HUES6 (cell line): ENCODE results near the gene GPATCH8.
"Not testable (repeated sequence)": the region's sequence is repeated elsewhere in the genome, so short reads cannot be mapped to it uniquely, and the experiment has no call there.

Experiments
- H3K27ac ChIP-seq: 2 replicates; pipeline ENCODE4 v1.7.0; 2013; ENCODE audit warnings: low read depth, mild to moderate bottlenecking, low read length, inconsistent platforms
- H3K27me3 ChIP-seq: 2 replicates; pipeline ENCODE4 v1.6.1; 2013; ENCODE audit warnings: low read length; ENCODE audit not compliant: control insufficient read depth, insufficient read depth
- H3K36me3 ChIP-seq: 2 replicates; pipeline ENCODE4 v1.6.1; 2013; ENCODE audit warnings: low read length; ENCODE audit not compliant: control insufficient read depth, insufficient read depth
- H3K4me1 ChIP-seq: 2 replicates; pipeline ENCODE4 v1.6.1; 2013; ENCODE audit warnings: low read length; ENCODE audit not compliant: control insufficient read depth, insufficient read depth
- H3K4me3 ChIP-seq: 2 replicates; pipeline ENCODE4 v1.5.1; 2013; ENCODE audit warnings: low read depth, low read length
- H3K9ac ChIP-seq: one replicate; pipeline ENCODE4 v1.6.1; 2013; ENCODE audit warnings: mild to moderate bottlenecking, low read length
- H3K9me3 ChIP-seq: 2 replicates; pipeline ENCODE4 v1.6.1; 2013; ENCODE audit warnings: low read depth, low read length; ENCODE audit not compliant: control insufficient read depth, insufficient read depth

GPATCH8 gene

GRCh38 chr17:44409309-44410028, 93.7 kb downstream of the GPATCH8 start:
- Histone ChIP-seq H3K4me3 (no peak overlapping the region), H3K4me1 (no peaks in the 10 kb centered on the region), H3K27ac (no peak overlapping the region)

GRCh38 chr17:44408786-44409185, 94.4 kb downstream of the GPATCH8 start:
- Histone ChIP-seq H3K27me3 (no peaks in the 10 kb centered on the region), H3K9me3 (no peaks in the 10 kb centered on the region), H3K27ac (no peak overlapping the region), H3K4me3 (no peak overlapping the region), H3K36me3 (peaks cover 16% of the 10 kb centered on the region; the same call in 1 of the 2 replicates), H3K4me1 (no peaks in the 10 kb centered on the region), H3K9ac (no peak overlapping the region)

More at GRCh38 chr17:44409309-44410028, 93.7 kb downstream of the GPATCH8 start:
- Histone ChIP-seq H3K36me3 (peaks cover 13% of the 10 kb centered on the region; the same call in 1 of the 2 replicates), H3K27me3 (no peaks in the 10 kb centered on the region), H3K9me3 (no peaks in the 10 kb centered on the region), H3K9ac (no peak overlapping the region)

GRCh38 chr17:44402564-44403172, 100.5 kb downstream of the GPATCH8 start:
- H3K4me1 ChIP-seq: no peaks in the 10 kb centered on the region
- H3K9ac ChIP-seq: no peak overlapping the region
- no peaks in the 10 kb centered on the region for H3K9me3 ChIP-seq
- peaks cover 62% of the 10 kb centered on the region for H3K36me3 ChIP-seq
- no peak overlapping the region for H3K4me3 ChIP-seq
- H3K27me3 ChIP-seq: no peaks in the 10 kb centered on the region
- no peak overlapping the region for H3K27ac ChIP-seq

- H3K9me3 ChIP-seq: no peaks in the 10 kb centered on the region
- H3K27me3 ChIP-seq: no peaks in the 10 kb centered on the region
- H3K27ac ChIP-seq: no peak overlapping the region
- H3K4me3 ChIP-seq: no peak overlapping the region
- peaks cover 68% of the 10 kb centered on the region for H3K36me3 ChIP-seq
- H3K4me1 ChIP-seq: no peaks in the 10 kb centered on the region
- H3K9ac ChIP-seq: no peak overlapping the region
These were observed 102.9 kb downstream of the GPATCH8 start for GRCh38 chr17:44400226-44400847.

- no peak overlapping the region for H3K27ac ChIP-seq
- peaks cover 60% of the 10 kb centered on the region for H3K36me3 ChIP-seq
- no peaks in the 10 kb centered on the region for H3K27me3 ChIP-seq
- no peaks in the 10 kb centered on the region for H3K9me3 ChIP-seq
- no peak overlapping the region for H3K4me3 ChIP-seq
- H3K9ac ChIP-seq: no peak overlapping the region
- no peaks in the 10 kb centered on the region for H3K4me1 ChIP-seq
These were observed 104.2 kb downstream of the GPATCH8 start for GRCh38 chr17:44398692-44399691.

GRCh38 chr17:44397479-44398440, 105.4 kb downstream of the GPATCH8 start:
- no peak overlapping the region for H3K9ac ChIP-seq
- H3K4me3 ChIP-seq: no peak overlapping the region
- H3K27me3 ChIP-seq: no peaks in the 10 kb centered on the region
- no peaks in the 10 kb centered on the region for H3K9me3 ChIP-seq
- peaks cover 56% of the 10 kb centered on the region for H3K36me3 ChIP-seq
- 0 out of 2 replicates have a peak, but pooled peaks cover 4% of the 10 kb centered on the region for H3K4me1 ChIP-seq
- no peak overlapping the region for H3K27ac ChIP-seq

- H3K9me3 ChIP-seq: no peaks in the 10 kb centered on the region
- no peaks in the 10 kb centered on the region for H3K27me3 ChIP-seq
- no peak overlapping the region for H3K27ac ChIP-seq
- 0 out of 2 replicates have a peak, but pooled peaks cover 4% of the 10 kb centered on the region for H3K4me1 ChIP-seq
- H3K9ac ChIP-seq: no peak overlapping the region
- no peak overlapping the region for H3K4me3 ChIP-seq
- peaks cover 51% of the 10 kb centered on the region for H3K36me3 ChIP-seq
These were observed 106.3 kb downstream of the GPATCH8 start for GRCh38 chr17:44396946-44397345.

GRCh38 chr17:44394833-44395232, 108.4 kb downstream of the GPATCH8 start:
- H3K36me3 ChIP-seq: peaks cover 32% of the 10 kb centered on the region
- no peak overlapping the region for H3K9ac ChIP-seq
- no peak overlapping the region for H3K4me3 ChIP-seq
- H3K27me3 ChIP-seq: no peaks in the 10 kb centered on the region
- 0 out of 2 replicates have a peak, but pooled peaks cover 4% of the 10 kb centered on the region for H3K4me1 ChIP-seq
- H3K27ac ChIP-seq: no peak overlapping the region
- no peaks in the 10 kb centered on the region for H3K9me3 ChIP-seq

- not testable (repeated sequence) for H3K9ac ChIP-seq, H3K4me3 ChIP-seq, H3K9me3 ChIP-seq, H3K4me1 ChIP-seq, H3K27ac ChIP-seq, H3K27me3 ChIP-seq
- H3K36me3 ChIP-seq: peaks cover 25% of the 10 kb centered on the region
These were observed 109.1 kb downstream of the GPATCH8 start for GRCh38 chr17:44394112-44394511.
